IPS DF 6.9 (cell line): ENCODE results near the gene BTBD1.
"Not testable (repeated sequence)": the region's sequence is repeated elsewhere in the genome, so short reads cannot be mapped to it uniquely, and the experiment has no call there.

Experiments used
- DNase-seq: peaks from one replicate; pipeline ENCODE4 v3.0.0-alpha.2; 2013; ENCODE audit warnings: low read depth, low spot score
- H3K27ac ChIP-seq: one replicate; pipeline ENCODE4 v1.5.1; 2013; ENCODE audit warnings: low read length, control low read depth
- H3K27me3 ChIP-seq: 2 replicates; pipeline ENCODE4 v1.6.1; 2013; ENCODE audit warnings: mild to moderate bottlenecking, low read length; ENCODE audit not compliant: control insufficient read depth, insufficient read depth
- H3K36me3 ChIP-seq: 2 replicates; pipeline ENCODE4 v1.6.1; 2013; ENCODE audit warnings: low read length; ENCODE audit not compliant: control insufficient read depth, insufficient read depth
- H3K4me1 ChIP-seq: 2 replicates; pipeline ENCODE4 v1.6.1; 2013; ENCODE audit warnings: low read length; ENCODE audit not compliant: control insufficient read depth, insufficient read depth
- H3K4me3 ChIP-seq: 2 replicates; pipeline ENCODE4 v1.5.1; 2013; ENCODE audit warnings: mild to moderate bottlenecking, low read length
- H3K9me3 ChIP-seq: 2 replicates; pipeline ENCODE4 v1.6.1; 2013; ENCODE audit warnings: low read length, inconsistent platforms; ENCODE audit not compliant: control insufficient read depth, insufficient read depth
- WGBS: extraction: QIAGEN DNeasy Blood & Tissue Kit; methylation state at CpG from one replicate; pipeline ENCODE4 v1.1.7; 2013; ENCODE audit warnings: mixed read lengths, missing lambda C conversion rate; ENCODE audit not compliant: insufficient read length, insufficient coverage; 5-methylcytosine and 5-hydroxymethylcytosine counted together

BTBD1 gene

DNA sequence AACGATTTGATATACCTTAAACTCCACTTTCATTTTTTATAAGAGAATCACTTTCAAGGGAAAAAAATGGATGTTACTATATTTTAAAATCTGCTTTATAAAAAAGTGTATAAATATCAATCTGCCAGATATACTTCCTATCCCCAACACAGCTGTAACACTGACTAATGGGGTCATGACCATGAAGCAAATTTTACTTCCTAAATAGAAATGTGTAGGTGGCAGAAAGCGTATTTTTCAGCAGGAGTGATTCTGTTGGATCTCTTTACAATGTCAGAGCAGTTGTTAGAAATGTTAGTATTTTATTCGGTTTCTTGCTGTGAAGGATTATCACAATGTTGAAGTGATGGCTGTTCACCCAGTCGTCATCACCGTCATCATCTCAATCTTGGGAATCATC, 50.1 kb downstream of the BTBD1 start:
- Histone ChIP-seq H3K4me1 (no peaks in the 10 kb centered on the region; the same call in 1 of the 2 replicates), H3K36me3 (peaks cover 3% of the 10 kb centered on the region; the same call in 1 of the 2 replicates), H3K27me3 (no peaks in the 10 kb centered on the region), H3K4me3 (no peak overlapping the region), H3K9me3 (no peaks in the 10 kb centered on the region), H3K27ac (no peak overlapping the region)
- no CpG with 5 or more reads among the region's 5 CpGs for WGBS
- no peak for DNase-seq

- H3K4me1 ChIP-seq, result no peaks in the 10 kb centered on the region; the same call in 1 of the 2 replicates
- DNase-seq, result no peak
- H3K27ac ChIP-seq, result no peak overlapping the region
- peaks cover 3% of the 10 kb centered on the region; the same call in 1 of the 2 replicates for H3K36me3 ChIP-seq
- no peaks in the 10 kb centered on the region for H3K27me3 ChIP-seq
- H3K4me3 ChIP-seq, result no peak overlapping the region
- no CpG with 5 or more reads among the region's 4 CpGs for WGBS
- H3K9me3 ChIP-seq, result no peaks in the 10 kb centered on the region
These were observed 51.7 kb downstream of the BTBD1 start for GRCh38 chr15:83015361-83015760.

GRCh38 chr15:83014205-83014653, 52.8 kb downstream of the BTBD1 start:
- peaks cover 3% of the 10 kb centered on the region; the same call in 1 of the 2 replicates for H3K36me3 ChIP-seq

DNA sequence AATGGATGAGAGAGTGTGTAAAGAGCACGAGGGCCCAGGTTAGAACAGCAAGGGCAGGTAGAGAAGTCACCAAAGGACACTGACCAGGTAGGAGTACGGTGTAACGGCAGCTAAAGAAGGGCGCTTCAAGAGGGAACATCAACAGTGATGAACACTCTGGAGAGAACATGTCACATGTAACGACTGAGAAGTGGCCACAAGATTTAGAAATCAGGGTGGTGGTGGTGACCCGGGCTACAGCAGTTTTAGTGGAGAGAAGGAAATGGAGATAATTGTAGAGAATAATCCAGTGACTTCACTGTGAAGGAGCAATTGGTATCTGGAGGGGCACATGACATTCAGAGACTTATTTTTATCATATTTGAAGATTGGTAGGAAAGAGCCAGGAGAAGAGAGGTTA, 54.4 kb downstream of the BTBD1 start:
- no peaks in the 10 kb centered on the region for H3K27me3 ChIP-seq
- no CpG with 5 or more reads among the region's 6 CpGs for WGBS
- H3K4me3 ChIP-seq, result no peak overlapping the region
- H3K4me1 ChIP-seq, result no peaks in the 10 kb centered on the region; the same call in 1 of the 2 replicates
- peaks cover 3% of the 10 kb centered on the region; the same call in 1 of the 2 replicates for H3K36me3 ChIP-seq
- H3K9me3 ChIP-seq, result no peaks in the 10 kb centered on the region
- no peak overlapping the region for H3K27ac ChIP-seq
- no peak for DNase-seq

More at GRCh38 chr15:83014205-83014653, 52.8 kb downstream of the BTBD1 start:
- Histone ChIP-seq H3K27ac (no peak overlapping the region), H3K27me3 (no peaks in the 10 kb centered on the region), H3K9me3 (no peaks in the 10 kb centered on the region), H3K4me1 (no peaks in the 10 kb centered on the region; the same call in 1 of the 2 replicates), H3K4me3 (no peak overlapping the region)
- no CpG with 5 or more reads among the region's 5 CpGs for WGBS
- DNase-seq, result no peak

DNA sequence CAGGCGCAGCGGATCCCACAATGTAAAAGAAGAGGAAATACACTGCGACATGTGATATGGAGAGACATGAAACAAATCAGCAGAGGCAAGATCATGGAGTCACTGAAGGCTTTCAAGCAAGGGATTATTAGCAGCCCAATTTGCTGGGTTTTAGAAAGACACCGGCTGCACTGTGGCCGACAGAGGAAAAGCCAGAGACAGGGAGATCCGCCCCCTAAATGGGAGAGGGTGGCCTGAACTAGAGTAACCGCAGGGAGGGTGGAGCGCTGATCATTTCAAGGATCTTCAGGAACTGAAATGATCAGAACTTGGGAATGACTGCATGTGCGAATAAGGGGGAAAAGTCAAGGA, 55.0 kb downstream of the BTBD1 start:
- H3K4me3 ChIP-seq, result peak overlapping the region; percentile 15; the same call in 1 of the 2 replicates
- H3K36me3 ChIP-seq, result peaks cover 2% of the 10 kb centered on the region; the same call in 1 of the 2 replicates
- no peaks in the 10 kb centered on the region for H3K27me3 ChIP-seq
- no peak overlapping the region for H3K27ac ChIP-seq
- H3K9me3 ChIP-seq, result no peaks in the 10 kb centered on the region
- DNase-seq, result no peak
- H3K4me1 ChIP-seq, result no peaks in the 10 kb centered on the region; the same call in 1 of the 2 replicates
- no CpG with 5 or more reads among the region's 9 CpGs for WGBS

DNA sequence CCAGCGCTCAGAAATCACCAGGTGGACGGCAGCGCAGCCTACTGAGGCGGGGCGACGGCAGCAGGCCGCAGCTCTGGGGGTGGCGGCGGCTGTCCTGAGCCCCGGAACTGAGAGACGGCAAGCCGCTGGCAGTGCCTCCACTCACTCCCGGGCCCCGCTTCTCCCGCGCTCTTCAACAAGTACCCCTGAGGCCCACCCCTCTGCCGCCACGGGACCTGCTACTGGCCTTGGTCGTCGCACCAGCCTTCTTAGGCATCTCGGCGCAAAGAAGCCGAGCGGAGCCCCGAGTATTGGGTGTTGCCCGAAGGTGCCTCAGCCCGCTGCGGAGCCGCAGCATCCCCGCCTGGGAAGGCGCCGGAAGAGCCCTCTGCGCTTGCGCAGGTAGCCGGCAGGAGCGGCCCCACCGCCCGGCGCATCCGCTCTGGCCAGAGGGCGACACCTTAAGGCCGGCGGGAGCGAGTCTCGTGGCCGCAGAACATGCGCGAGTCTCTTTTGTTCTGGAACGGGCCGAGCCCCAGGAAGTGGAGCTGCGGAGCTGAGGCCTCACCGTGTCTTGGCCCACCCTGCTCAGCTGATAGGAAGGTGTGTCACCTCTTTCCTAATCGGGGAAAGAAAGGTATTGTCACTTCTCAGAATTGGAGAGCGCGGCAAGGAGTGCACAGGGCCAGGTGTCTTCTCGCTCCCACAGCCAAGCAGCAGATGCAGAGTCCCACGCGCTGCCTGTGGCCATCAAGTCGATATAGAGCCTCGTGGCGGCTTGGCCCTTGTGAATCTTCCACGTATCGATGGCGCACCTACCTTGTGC, 55.6 kb downstream of the BTBD1 start, which contains the start of gene C15orf40:
TSS of gene C15orf40 (minus strand) at position 369 of the 805 bp plus-strand sequence. CDS start at position 337, 32 bp downstream.
- Histone ChIP-seq H3K36me3 (no peaks in the 10 kb centered on the region; the same call in 1 of the 2 replicates), H3K4me1 (no peaks in the 10 kb centered on the region; the same call in 1 of the 2 replicates), H3K9me3 (no peaks in the 10 kb centered on the region), H3K27me3 (no peaks in the 10 kb centered on the region), H3K27ac (no peak within 1 kb of the TSS), H3K4me3 (peak within 1 kb of the TSS; percentile 65)
- no CpG with 5 or more reads among the region's 64 CpGs for WGBS
- peak; percentile 70 for DNase-seq

GRCh38 chr15:83010709-83011270, 56.3 kb downstream of the BTBD1 start:
- Histone ChIP-seq H3K36me3 (no peaks in the 10 kb centered on the region; the same call in 1 of the 2 replicates), H3K4me1 (no peaks in the 10 kb centered on the region; the same call in 1 of the 2 replicates), H3K27ac (no peak overlapping the region), H3K4me3 (peak overlapping the region; percentile 65), H3K27me3 (no peaks in the 10 kb centered on the region), H3K9me3 (no peaks in the 10 kb centered on the region)
- WGBS, result no CpG with 5 or more reads among the region's 15 CpGs
- peak; percentile 54 for DNase-seq

DNA sequence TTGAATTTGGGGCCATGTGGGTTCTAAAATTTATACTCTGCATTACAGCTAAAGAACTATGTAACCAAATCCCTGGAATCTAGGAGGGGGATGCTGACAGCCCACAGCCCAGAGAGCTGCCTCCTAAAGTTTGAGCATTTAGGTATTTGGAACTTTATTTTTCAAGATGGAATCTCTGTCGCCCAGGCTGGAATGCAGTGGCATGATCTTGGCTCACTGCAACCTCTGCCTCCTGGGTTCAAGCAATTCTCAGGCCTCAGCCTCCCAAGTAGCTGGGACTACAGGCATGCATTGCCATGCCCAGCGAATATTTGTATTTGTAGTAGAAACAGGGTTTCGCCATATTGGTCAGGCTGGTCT, 66.4 kb downstream of the BTBD1 start:
- H3K27ac ChIP-seq, H3K36me3 ChIP-seq, H3K27me3 ChIP-seq, H3K9me3 ChIP-seq, H3K4me3 ChIP-seq, H3K4me1 ChIP-seq, DNase-seq: not testable (repeated sequence)
- no CpG with 5 or more reads among the region's 3 CpGs for WGBS

DNA sequence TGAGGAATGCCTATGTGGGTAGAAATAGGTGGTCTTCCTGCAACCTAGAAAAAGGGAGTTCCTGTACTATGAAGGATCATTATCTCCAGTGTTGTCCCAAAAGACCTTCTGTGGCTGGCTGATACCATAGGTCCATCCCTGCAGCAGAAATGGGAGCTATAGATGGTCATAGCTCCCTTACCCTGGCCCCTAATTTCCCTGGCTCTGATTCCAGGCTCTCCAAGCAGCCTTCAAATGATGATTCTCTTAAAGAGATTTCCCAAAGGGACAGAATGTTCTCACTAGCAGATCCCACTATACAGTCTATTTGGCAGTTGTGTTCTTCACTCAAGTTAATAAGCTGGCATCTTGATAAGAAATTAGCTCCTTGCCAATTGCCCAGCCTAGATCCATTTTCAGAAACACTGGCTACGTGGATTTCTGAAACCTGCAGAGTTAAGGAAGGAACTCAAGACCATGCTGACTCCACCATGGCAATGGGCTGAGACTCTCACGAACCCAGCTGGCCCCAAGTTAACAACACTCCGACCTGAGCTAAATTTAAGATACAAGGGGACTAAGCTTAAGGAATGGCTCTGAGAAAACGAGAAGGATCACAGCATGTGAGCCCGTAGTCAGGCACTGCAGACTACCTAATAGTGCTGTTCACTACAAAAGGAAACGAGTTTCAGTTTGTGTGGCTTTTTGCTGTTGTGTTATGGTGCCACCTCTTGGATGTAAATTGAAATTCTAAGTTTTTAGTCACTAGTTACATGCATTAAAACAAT, 67.0 kb downstream of the BTBD1 start:
- no peak overlapping the region for H3K4me3 ChIP-seq
- no peak for DNase-seq
- H3K9me3 ChIP-seq, result no peaks in the 10 kb centered on the region

GRCh38 chr15:82999426-82999825, 67.6 kb downstream of the BTBD1 start:
- H3K27me3 ChIP-seq, result no peaks in the 10 kb centered on the region
- H3K4me1 ChIP-seq, result no peaks in the 10 kb centered on the region
- no peak for DNase-seq
- no peak overlapping the region for H3K4me3 ChIP-seq
- no peak overlapping the region for H3K27ac ChIP-seq
- no CpG with 5 or more reads among the region's 6 CpGs for WGBS
- no peaks in the 10 kb centered on the region for H3K36me3 ChIP-seq
- no peaks in the 10 kb centered on the region for H3K9me3 ChIP-seq

More for the DNA sequence above, 67.0 kb downstream of the BTBD1 start:
- Histone ChIP-seq H3K36me3 (no peaks in the 10 kb centered on the region), H3K4me1 (no peaks in the 10 kb centered on the region), H3K27me3 (no peaks in the 10 kb centered on the region), H3K27ac (no peak overlapping the region)
- WGBS, result no CpG with 5 or more reads among the region's 6 CpGs
